22Rv1 (cell line): ENCODE data around the gene KRT33A.
"Not testable (repeated sequence)": the region's sequence is repeated elsewhere in the genome, so short reads cannot be mapped to it uniquely, and the experiment has no call there.

Experiments used
- H3K27ac ChIP-seq: fragments of 450-650 bp; 2 replicates; pipeline ENCODE4 v1.5.1; 2017
- ZFX ChIP-seq: fragments of 450-650 bp; IDR thresholded peaks from 2 replicates; pipeline ENCODE4 v1.6.1; 2017; ENCODE audit warnings: antibody characterized with exemption, borderline replicate concordance
- TF ChIP-seq, protein P1 (sequence below): fragments of 450-650 bp; IDR thresholded peaks from 2 replicates; pipeline ENCODE4 v1.5.1; 2017; ENCODE audit warnings: mild to moderate bottlenecking

The KRT33A gene

GRCh38 chr17:41392278-41392677, 41.6 kb upstream of the KRT33A start:
- H3K27ac ChIP-seq, result no peak overlapping the region

GRCh38 chr17:41391535-41391934, 40.9 kb upstream of the KRT33A start:
- H3K27ac ChIP-seq, result no peak overlapping the region
- TF ChIP-seq, protein P1, sequence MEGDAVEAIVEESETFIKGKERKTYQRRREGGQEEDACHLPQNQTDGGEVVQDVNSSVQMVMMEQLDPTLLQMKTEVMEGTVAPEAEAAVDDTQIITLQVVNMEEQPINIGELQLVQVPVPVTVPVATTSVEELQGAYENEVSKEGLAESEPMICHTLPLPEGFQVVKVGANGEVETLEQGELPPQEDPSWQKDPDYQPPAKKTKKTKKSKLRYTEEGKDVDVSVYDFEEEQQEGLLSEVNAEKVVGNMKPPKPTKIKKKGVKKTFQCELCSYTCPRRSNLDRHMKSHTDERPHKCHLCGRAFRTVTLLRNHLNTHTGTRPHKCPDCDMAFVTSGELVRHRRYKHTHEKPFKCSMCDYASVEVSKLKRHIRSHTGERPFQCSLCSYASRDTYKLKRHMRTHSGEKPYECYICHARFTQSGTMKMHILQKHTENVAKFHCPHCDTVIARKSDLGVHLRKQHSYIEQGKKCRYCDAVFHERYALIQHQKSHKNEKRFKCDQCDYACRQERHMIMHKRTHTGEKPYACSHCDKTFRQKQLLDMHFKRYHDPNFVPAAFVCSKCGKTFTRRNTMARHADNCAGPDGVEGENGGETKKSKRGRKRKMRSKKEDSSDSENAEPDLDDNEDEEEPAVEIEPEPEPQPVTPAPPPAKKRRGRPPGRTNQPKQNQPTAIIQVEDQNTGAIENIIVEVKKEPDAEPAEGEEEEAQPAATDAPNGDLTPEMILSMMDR, result no peak
- TF ChIP-seq ZFX, result no peak

More at GRCh38 chr17:41392278-41392677, 41.6 kb upstream of the KRT33A start:
- TF ChIP-seq ZFX, result no peak
- TF ChIP-seq, protein P1, result no peak

DNA sequence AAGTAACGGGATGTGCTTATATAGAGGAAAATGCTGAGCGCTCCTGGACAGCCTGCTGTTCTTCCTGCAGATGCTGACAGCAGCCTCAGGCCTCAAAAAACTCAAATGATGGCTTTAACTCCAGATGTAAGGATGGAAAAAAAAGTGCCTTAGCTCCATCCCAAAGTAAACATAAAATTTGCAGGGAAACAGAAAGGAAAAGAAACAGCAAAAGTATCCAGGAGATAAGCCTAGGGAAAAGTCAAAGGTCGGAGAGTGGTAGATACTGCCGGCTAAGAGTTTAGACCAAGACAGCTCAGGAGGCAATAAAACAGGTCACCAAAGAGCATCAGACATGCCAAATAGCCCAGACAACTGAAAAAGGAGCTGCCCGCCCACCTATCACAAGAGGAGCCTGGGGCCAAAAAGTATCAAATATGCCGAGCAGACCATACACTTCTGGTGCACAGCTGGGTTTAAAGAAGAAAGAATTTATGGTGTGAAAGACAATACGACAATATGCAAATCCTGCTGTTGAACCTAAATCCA, 39.8 kb upstream of the KRT33A start:
- no peak overlapping the region for H3K27ac ChIP-seq
- TF ChIP-seq, protein P1, result no peak
- no peak for TF ChIP-seq ZFX

DNA sequence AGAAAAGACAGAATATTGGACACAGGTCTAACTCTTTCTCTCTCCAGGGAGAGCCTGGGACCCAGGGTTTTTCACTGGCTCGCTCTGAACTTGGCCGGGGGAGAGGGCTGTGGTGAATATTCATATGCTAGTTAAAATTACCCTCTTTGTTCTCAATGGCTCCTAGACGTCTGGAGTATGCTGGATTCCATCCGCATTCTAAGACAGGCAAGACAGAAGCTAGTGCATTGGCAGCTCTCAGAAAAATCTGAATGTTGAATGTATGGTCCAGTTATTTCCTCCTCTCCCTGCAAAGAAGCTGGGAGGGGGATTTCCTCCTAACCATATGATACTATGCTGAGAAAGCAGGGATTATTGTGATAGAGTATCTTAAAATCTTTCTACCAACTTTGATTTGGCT, 37.0 kb upstream of the KRT33A start:
- TF ChIP-seq, protein P1, result no peak
- no peak for TF ChIP-seq ZFX
- no peak overlapping the region for H3K27ac ChIP-seq

DNA sequence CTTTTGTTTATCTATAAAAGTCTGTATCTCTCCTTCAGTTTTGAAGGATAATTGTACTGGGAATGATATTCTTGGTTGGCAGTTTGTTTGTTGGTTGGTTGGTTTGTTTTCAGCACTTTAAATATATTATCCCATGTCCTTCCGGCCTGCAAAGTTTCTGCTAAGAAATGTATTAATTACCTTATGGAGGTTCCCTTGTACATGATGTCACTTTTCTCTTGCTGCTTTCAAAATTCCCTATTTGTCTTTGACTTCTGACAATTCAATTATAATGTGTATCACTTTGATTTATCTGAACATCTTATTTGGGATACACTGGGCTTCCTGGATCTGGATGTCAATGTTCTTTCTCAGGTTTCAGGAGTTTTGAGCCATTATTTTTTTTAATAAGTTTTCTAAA, 35.6 kb upstream of the KRT33A start:
- no peak overlapping the region for H3K27ac ChIP-seq
- TF ChIP-seq, protein P1, result no peak
- TF ChIP-seq ZFX, result no peak

GRCh38 chr17:41383690-41384089, 33.1 kb upstream of the KRT33A start:
- TF ChIP-seq, protein P1, result no peak
- no peak for TF ChIP-seq ZFX

DNA sequence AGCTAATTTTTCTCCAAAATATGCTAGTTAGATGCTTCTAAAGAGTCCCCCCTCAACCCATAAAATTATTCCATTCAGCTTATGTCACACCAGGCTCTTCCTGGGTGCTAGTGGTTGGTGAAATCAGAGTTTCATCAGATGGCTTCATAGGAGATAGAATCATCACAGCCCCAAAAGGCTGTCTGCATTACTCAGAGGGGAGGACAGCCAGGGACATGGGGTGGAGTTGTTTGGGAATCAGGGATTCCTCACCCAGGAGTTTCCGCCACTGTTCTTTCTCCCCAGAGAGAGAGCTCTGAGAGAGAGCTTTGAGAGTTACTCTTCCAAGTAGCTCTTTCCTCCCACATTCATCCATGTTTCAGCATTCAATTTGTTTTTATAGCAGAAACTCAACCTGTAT, 31.8 kb upstream of the KRT33A start:
- H3K27ac ChIP-seq, result no peak overlapping the region
- no peak for TF ChIP-seq ZFX
- TF ChIP-seq, protein P1, result no peak

More at GRCh38 chr17:41383690-41384089, 33.1 kb upstream of the KRT33A start:
- H3K27ac ChIP-seq, result no peak overlapping the region

GRCh38 chr17:41381943-41382342, 31.3 kb upstream of the KRT33A start, which contains the start of gene KRT34:
KRT34 (minus strand) TSS chr17:41382306; CDS start chr17:41382246, 60 bp downstream.
- H3K27ac ChIP-seq, result not testable (repeated sequence)

DNA sequence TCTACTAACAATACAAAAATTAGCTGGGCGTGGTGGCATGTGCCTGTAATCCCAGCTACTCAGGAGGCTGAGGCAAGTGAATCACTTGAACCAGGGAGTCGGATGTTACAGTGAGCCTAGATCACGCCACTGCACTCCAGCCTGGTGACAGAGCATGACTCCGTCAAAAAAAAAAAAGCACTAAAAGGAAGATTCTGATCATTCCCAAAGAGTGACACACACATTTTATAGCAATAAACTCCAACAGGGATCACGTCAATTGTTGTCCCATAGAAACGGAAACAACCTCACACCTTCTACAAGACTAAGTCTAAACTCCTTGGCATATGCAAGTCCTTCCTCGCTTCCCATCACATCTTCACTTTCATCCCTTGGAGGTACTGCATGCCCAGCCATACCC, 29.5 kb upstream of the KRT33A start:
- H3K27ac ChIP-seq, result not testable (repeated sequence)
